GM23338 (cell line): ENCODE results near the gene QRFPR.

Experiments
- CREB1 ChIP-seq: fragments of 250-450 bp; sonication (Bioruptor Pico); IDR thresholded peaks from 2 replicates; pipeline ENCODE4 v1.5.0; 2020; ENCODE audit warnings: low read depth, mild to moderate bottlenecking, moderate library complexity
- ETS1 ChIP-seq: IDR thresholded peaks from 2 replicates; pipeline ENCODE4 v1.6.1; 2016; ENCODE audit warnings: antibody characterized with exemption
- EZH2 ChIP-seq: fragments of 200-600 bp; sonication (generic); IDR thresholded peaks from one replicate; pipeline ENCODE4 v1.8.0; 2017; ENCODE audit warnings: antibody characterized with exemption, mild to moderate bottlenecking, low read depth; ENCODE audit not compliant: unreplicated experiment
- EZH2phosphoT487 ChIP-seq: fragments of 200-600 bp; sonication (generic); IDR thresholded peaks from one replicate; pipeline ENCODE4 v1.8.1; 2018; ENCODE audit warnings: antibody characterized with exemption; ENCODE audit not compliant: unreplicated experiment
- JUNB ChIP-seq: IDR thresholded peaks from one replicate; pipeline ENCODE4 v1.6.1; 2016; ENCODE audit warnings: antibody characterized with exemption; ENCODE audit not compliant: unreplicated experiment
- NANOG ChIP-seq: IDR thresholded peaks from 2 replicates; pipeline ENCODE4 v1.6.1; 2016; ENCODE audit warnings: antibody characterized with exemption, borderline replicate concordance
- POLR2AphosphoS5 ChIP-seq: IDR thresholded peaks from 2 replicates; pipeline ENCODE4 v1.6.1; 2016; ENCODE audit warnings: antibody characterized with exemption, low read depth
- REST ChIP-seq: IDR thresholded peaks from one replicate; pipeline ENCODE4 v1.6.1; 2018; ENCODE audit warnings: antibody characterized with exemption; ENCODE audit not compliant: unreplicated experiment
- STAT1 ChIP-seq: IDR thresholded peaks from one replicate; pipeline ENCODE4 v1.6.1; 2016; ENCODE audit warnings: antibody characterized with exemption; ENCODE audit not compliant: unreplicated experiment
- ZNF114 ChIP-seq: fragments of 250-450 bp; sonication (Bioruptor Pico); IDR thresholded peaks from 2 replicates; pipeline ENCODE4 v1.5.0; 2020; ENCODE audit warnings: mild to moderate bottlenecking, moderate library complexity
- ZNF331 ChIP-seq: fragments of 250-450 bp; sonication (Bioruptor Pico); IDR thresholded peaks from 2 replicates; pipeline ENCODE4 v1.5.0; 2020; ENCODE audit warnings: low read depth, mild to moderate bottlenecking, moderate library complexity
- ZNF462 ChIP-seq: fragments of 250-450 bp; sonication (Bioruptor Pico); IDR thresholded peaks from 2 replicates; pipeline ENCODE4 v1.5.0; 2020; ENCODE audit warnings: mild to moderate bottlenecking, moderate library complexity
- TF ChIP-seq, protein P1 (sequence below), 2 experiments: fragments of 200-600 bp in 1 of 2; sonication (generic) in 1 of 2; conservative IDR thresholded peaks; 2 replicates each; pipeline versions ENCODE4 v1.5.1 to v1.6.1; 2016 to 2017; ENCODE audit warnings: antibody characterized with exemption in 2 of 2, low read depth in 2 of 2, mild to moderate bottlenecking in 2 of 2, moderate library complexity in 1 of 2

GRCh38 chr4:121316091-121316490 lies 64.7 kb downstream of the QRFPR start:
- TF ChIP-seq POLR2AphosphoS5 (no peak), EZH2 (no peak), REST (no peak), NANOG (no peak), EZH2phosphoT487 (no peak), CREB1 (CRISPR knock-in tag) (no peak), ZNF462 (no peak), STAT1 (no peak), ZNF114 (CRISPR knock-in tag) (no peak), JUNB (no peak), ETS1 (no peak), ZNF331 (no peak)
- TF ChIP-seq, protein P1, sequence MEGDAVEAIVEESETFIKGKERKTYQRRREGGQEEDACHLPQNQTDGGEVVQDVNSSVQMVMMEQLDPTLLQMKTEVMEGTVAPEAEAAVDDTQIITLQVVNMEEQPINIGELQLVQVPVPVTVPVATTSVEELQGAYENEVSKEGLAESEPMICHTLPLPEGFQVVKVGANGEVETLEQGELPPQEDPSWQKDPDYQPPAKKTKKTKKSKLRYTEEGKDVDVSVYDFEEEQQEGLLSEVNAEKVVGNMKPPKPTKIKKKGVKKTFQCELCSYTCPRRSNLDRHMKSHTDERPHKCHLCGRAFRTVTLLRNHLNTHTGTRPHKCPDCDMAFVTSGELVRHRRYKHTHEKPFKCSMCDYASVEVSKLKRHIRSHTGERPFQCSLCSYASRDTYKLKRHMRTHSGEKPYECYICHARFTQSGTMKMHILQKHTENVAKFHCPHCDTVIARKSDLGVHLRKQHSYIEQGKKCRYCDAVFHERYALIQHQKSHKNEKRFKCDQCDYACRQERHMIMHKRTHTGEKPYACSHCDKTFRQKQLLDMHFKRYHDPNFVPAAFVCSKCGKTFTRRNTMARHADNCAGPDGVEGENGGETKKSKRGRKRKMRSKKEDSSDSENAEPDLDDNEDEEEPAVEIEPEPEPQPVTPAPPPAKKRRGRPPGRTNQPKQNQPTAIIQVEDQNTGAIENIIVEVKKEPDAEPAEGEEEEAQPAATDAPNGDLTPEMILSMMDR (conservative IDR thresholded peaks at IDR 0.05; ENCODE audit: low read depth in 2 of 2), result no peak
